SW480 (cell line): ENCODE measurements around the gene KCNK10.
"Not testable (repeated sequence)": the region's sequence is repeated elsewhere in the genome, so short reads cannot be mapped to it uniquely, and the experiment has no call there.

Experiments used
- DNase-seq: peaks from one replicate; pipeline ENCODE4 v3.0.0-alpha.2; 2016; ENCODE audit warnings: low spot score

Gene KCNK10

DNA sequence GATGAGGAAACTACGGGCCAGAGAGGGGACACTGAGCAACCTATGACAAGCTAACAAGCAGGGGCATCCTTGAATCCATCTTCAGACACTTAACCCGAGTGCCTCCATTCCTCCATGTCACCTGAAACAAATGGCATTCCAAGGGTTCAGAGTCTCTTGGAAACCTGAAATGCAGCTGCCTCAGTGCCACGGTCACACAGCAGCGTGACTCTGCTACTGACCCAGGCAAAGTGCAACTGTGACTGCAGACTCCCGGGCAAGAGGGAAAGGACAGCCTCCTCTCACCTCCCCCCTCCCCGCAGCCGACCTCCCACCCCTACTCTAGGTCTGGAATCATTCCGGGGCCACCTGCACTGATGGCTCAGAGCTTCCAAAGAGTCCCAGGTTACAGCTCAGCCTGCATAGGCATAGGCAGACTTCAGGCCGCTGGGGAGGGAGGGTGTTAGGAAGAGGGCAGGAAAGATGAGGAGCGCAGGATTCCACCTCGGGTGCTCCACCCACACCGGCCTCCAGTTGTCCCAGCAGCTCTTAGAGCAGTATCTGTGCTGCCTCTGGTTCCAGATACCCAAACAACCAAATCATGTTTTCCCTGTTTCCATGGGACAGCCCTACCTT lies 53.2 kb downstream of the KCNK10 start:
- DNase-seq: no peak

DNA sequence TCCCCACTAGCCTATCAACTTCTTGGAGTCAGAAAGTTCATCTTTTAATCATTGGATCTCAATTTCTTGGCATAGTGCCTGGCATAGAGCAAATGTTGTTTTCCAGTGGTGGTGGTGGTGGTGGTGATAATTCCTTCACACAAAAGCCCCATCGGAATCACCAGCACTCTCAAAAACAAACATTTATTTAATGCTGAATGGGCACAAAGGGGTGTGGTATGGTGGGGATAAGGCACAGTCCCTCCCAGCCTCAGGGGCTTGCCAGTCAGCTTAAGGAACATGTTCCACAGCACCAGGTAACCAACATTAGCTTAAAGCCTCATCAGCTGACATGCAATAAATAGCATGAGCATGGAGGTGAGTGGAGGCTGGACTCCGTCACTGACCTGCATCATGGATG lies 56.6 kb downstream of the KCNK10 start:
- no peak for DNase-seq

DNA sequence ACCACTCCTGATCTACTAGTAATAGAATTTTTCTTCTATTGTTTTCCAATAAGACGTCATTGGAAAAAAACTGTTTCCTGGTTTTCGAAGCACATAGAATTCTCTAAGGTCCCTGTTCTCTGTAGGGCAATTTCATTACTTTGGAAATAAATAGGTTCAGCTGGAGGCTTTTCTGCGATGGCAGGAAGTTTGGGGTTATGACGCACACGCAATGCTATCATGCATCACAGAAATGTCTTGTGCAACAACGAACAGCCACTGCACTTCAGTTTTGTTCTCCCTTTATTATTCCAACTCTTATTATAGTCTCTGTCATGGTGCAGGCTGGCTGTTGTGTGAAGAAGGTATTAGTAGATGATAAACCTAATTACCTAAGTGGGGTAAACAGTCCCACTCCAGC lies 59.0 kb downstream of the KCNK10 start:
- no peak for DNase-seq

DNA sequence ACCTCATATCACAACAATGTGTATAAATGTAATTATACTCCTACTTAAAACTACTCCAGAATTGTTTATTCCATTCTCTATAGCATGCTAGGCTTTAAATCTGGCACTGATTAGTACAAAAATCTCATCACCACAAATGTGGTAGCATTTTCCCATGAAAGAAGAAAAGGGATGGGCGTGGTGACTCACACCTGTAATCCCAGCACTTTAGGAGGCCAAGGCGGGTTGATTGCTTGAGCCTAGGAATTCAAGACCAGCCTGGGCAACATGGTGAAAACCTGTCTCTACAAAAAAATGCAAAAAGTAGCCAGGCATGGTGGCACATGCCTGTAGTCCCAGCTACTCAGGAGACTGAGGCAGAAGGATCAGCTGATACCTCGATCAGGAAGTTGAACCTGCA lies 61.8 kb downstream of the KCNK10 start:
- not testable (repeated sequence) for DNase-seq

DNA sequence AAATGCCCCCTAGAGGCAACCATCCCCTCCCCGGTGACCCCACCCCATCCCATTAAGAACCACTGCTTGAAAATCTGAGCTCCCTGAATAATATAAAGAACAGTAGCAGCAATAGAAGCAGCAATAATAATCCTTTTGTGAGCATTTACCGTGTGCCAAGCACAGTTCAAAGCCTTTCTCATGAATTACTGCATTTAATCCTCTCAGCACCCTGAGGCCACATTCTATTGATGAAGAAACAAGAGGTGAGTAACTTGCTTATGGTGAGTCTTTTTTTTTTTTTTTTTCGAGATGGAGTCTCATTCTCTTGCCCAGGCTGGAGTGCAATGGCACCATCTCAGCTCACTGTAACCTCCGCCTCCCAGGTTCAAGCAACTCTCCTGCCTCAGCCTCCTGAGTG lies 65.0 kb downstream of the KCNK10 start:
- DNase-seq: no peak

DNA sequence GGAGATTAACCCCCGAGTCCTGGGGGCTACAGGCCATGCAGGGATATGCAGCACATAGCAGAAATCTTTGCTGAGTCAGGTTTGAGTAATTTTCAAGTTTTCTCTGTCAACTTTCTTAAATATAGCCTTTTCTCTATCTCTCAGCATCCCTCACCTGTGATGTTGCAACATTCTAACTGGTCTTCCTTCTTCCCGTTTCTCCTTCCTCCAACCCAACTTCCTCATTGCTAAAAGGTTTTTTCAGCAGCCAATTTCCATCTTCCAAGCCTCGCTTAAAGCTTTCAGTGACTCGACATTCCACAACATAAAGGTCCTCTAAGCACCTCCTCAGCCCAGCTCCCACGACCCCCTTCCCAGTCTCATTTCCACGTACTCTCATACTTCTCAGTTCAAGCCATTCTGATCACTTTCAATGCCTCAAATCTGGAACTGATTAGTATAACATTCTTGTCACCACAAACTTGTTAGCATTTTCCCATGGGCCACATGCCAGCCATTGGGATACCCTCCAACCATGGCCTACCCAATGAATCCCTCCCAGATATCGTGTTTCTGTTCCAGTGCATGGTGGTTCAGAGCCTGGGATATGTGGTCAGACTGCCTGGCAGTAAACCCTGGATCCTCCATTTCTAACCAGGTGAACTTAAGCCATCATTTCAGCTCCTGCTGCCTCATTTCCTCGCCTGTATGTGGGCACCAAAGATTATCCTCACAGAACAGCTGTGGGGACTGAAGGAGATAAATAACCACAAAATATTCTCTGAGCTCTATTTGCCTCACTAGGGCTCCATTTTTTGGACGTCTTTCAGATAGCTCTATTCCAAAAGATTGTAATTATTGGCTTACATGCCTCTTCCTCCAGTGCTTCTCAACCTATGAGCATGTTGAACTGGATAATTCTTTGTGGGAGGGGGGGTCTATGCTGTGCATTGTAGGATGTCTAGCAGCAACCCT lies 65.8 kb downstream of the KCNK10 start:
- DNase-seq: no peak

DNA sequence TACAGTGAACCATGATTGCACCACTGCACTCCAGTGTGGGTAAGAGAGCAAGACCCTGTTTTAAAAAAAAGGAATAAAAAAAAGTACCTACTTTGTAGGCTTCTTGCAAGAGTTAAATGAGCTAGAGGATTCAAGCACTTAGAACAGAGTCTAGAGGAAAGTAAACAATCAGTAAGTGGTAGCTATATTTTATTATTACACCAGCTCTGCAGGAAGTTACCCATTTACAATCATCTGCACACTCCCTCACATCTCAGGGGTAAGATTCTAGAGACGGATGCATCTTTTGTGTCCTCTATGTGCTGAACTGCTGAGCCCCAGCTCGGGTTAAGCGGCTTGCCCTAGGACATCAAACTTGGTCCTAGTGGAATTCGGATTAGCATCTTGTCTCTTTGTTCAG lies 67.3 kb downstream of the KCNK10 start:
- DNase-seq: no peak

DNA sequence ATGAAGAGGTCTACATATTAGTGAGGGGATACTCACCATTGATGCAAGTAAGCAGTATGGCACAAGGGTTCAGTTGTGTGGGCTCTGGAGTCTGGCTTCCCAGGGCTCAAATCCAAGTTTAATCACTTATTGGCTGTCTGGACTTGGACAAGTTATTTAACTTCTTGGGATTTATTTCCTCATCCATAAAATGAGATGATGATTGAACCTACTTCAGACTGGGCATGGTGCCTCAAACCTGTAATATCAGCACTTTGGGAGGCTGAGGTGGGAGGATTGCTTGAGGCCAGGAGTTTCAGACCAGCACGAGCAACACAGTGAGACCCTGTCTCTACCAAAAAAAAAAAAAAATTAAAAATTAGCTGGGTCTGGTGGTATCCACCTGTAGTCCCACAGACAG lies 67.9 kb downstream of the KCNK10 start:
- DNase-seq: no peak

DNA sequence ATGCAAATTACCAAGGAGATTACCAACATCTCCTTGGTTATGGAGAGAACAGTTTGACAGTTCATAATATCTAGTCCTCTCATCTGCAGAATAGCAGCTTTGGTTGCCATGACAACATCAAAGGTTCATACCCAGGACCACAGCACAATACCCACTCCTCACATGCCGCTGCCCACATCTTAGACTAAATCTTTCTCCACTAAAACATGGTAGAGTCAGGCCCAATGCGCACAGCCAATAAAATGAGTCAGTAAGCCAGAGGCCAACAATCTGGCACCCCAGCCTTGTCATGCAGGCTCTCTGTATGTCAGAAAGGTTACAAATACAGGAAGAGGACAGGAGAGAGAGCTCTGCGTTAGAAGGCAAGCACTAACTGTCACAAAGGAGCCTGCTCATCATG lies 70.6 kb downstream of the KCNK10 start:
- DNase-seq: no peak

DNA sequence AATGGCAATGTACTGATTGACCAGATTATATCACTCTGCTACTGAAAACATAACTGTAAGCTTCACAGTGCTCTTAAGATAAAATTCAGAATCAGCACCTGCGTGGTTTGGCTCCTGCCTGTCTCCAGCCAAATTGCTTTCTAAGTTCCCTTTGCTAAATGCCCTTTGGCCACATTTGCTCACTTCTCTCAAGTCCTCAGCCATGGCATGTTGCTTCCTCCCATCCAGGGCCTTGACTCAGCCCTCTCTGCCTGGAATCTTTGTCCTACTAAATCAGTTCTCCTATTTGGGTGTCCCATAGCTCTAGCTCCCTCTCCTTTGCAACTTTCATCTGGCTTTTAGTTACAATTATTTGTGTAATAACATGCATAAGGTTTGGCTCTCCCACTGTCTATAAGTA lies 71.4 kb downstream of the KCNK10 start:
- no peak for DNase-seq

DNA sequence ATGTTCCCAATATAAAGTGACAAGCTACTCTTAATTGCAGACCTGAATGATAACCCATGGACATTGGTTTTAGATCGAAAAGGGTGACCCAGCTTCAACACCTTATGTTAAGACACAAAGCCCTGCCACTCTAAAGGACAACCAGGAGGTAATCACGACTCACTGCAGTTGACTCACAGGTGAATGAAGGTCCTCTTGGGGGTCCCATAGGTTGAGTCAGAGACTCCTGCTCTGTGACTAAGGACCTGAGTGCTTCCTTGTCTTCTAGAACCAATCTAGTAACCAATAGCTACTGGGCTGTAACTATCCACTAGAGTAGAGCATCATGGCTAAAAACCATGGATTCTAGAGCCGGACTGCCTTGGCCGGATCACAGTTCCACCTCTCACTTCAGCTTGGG lies 73.8 kb downstream of the KCNK10 start:
- no peak for DNase-seq

DNA sequence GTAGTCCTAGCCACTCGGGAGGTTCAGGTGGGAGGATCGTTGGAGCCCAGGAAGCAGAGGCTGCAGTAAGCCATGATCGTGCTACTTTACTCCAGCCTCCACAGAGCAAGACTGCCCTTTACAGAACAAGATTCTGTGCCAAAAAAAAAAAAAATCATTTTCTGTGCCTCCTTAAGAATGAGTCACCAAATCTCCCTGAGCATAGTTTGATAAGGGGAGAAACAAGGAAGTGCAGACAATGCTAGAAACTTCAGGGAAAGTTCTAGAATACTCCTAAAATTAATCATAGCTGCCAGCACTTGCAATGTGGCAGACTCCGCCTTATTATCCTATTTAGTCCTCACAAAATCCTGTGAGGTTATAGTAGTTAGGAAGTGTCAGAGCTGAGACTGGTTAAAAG lies 74.5 kb downstream of the KCNK10 start:
- DNase-seq: no peak

DNA sequence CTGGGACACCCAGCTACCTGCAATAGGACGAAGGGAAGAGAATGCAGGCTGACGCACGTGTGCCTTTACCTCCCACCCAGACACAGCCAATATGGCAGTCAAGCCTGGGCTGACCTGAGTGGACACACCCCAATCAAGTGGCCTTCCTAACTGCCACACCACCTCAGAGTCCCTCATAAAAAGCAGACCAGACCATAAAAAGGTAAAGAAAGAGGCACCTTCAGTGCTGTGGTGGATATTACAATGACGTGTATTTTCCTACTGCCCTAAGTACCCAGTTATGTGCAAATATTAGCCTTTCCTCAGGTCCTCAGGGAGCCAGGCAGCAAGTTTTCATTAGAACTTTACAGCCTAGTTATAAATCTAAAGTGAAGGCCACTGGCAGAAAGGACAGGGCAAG lies 75.8 kb downstream of the KCNK10 start:
- DNase-seq: no peak

DNA sequence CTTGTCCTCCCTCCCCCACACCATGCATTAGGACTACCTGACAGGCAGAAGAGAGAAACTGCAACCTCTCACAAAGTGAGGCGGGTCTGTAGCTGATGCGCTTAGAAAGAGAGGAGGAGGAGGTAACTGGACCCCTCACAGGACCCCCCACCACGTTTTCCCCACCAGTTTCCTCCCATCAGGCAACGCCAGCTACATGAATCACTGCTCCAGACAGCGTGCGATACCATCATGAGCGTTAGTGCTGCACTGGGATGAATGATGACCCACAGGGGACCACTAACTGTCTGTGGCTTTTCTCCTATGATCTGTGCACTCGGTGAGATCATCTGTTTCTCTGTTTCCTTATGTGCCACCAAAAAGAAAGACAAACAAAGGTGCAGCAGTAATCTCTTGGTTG lies 77.7 kb downstream of the KCNK10 start:
- DNase-seq: peak; percentile 15

DNA sequence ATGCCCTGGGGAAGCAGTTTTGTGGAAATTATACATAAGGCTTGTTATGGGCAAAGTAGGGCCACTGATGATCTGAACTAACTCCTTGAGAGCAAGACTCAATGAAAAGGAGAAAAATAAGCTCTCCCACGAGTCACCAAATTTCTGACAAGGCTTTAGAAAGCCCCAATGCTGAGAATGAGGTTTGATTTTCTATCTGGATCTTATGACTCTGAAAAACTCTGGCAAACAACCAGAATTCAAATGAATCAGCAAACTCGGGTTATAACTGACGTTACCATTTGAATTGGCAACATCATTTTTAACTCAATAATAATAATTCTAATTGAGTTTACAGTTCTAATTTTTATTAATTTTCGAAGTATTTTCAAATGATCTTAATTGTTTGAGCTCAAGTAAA lies 79.1 kb downstream of the KCNK10 start:
- DNase-seq: no peak

DNA sequence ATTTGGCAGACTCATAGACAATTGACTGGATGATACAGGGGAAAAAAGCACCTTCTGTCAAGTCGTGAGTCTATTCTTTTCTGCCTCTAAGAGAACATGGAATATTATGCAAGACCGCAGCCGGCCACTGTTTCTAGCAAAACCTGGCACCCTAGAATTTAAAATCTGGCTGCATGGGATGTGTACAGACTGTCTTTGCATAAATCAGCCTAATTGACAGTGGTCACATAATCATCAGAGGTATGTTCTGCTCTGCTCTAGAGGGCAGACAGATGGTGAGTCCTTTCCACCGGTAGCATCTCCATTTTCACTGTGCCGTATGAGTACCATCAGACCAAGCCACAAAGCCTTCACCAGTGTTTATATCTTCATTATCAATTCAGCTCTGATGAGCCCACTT lies 80.6 kb downstream of the KCNK10 start:
- DNase-seq: no peak

DNA sequence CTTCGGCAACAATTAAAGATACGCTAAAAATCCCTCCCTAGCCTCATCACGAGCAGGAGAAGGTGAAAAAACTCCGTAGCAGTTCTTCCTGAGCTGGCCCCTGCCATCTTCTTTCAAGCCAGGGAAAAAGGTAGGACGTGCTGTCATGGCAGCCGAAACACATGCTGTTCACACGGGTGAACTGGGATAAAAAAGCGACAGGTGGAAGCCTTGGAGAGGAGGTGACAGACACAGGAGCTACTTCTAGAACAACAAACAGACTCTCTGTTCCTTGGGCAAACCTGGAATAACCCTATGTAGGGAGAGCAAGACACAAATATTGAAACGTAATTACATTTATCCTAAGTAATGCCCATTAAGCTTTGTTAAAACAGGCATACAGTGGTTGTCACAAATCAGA lies 81.3 kb downstream of the KCNK10 start:
- no peak for DNase-seq

DNA sequence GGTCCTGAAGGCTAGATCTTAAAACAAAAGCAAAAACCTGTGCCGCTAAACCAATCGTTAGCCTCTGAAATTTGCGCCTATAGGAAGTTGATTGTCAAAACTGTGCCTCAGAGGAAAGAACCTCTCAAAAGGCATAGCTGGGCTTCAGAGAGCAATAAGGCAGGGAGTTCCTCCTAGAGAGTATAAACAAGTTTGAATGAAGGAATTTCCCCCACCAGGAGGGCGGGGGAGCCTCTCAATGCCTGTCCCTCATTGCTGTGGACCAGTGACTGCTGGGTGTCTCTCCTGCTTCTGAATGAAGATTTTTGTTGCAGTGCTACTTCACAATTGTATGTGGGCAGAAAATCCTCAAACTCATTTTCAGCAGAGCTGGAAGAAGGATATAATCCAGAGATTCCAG lies 88.6 kb downstream of the KCNK10 start:
- DNase-seq: no peak

DNA sequence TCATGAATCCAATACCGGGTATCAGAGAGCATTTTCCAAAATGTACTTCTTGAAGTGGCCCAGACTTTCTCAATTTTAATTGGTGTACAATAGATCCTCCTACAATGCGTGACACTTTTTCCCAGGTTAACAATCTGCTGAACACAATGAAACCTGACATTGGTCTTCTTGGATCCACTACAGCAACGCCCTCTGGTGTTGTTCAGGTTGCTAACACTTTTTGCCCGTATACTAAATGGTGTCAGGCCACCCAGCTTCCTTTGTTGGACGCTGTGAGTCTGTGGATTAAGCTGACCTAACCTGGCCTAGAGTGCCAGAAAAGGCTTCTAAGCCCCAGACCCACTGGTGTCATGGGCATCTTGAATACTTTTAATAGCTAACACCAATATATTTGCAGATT lies 89.2 kb downstream of the KCNK10 start:
- DNase-seq: no peak

DNA sequence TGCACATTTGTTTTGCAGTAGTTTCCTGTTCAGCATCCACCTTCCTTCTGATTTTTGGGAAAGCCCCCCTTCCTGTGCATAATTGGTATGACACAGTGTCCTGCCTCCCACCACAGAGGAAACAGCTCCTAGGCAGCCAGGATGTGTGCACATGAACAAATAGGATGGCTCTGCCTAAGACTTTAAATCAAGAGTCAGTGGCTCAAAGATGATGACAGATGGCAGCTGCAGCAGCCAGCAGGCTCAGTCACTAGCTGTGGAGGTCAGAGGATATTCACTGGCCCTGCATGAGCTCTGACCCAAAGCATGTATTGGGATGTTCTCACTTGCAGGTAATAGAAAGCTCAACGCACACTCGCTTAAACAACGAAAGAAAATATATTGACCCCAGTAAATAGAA lies 90.3 kb downstream of the KCNK10 start:
- DNase-seq: no peak

DNA sequence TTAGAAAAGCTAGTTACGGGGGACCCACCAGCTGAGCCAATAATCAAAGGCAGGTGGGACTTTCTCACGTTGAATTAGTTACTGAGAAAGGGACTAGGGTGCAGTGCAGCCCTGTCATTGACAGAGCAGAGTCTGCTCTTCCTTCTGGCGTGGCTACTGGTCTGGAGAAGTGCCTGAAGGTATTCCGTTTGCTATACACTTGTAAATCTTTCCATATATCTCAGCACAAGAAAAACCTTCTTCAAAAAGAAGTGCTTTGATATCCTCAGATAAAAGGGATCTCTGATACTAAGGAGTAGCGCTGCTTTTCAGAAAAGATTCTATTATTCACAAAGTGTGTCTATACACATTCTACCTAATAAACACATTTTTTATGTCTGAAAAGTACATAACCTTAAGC lies 91.5 kb downstream of the KCNK10 start:
- DNase-seq: no peak

DNA sequence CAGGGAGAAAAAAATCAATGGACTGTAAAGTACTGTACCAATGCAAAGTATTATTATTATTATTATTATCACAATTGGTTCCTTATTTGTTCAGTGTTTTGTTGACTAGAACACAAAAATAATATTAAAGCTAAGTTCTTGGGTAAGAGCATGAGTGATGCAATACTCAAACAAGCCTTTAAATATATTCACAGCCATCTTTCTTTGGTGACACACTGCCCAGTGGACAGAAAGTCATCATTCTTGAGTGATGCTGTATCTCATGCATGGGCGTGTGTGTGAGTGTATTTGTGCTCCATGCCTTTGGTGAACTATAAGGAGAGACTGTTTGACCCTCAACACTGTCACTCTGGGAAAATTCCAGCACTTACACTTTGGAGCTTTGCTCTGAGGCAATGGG lies 93.6 kb downstream of the KCNK10 start:
- DNase-seq: no peak

DNA sequence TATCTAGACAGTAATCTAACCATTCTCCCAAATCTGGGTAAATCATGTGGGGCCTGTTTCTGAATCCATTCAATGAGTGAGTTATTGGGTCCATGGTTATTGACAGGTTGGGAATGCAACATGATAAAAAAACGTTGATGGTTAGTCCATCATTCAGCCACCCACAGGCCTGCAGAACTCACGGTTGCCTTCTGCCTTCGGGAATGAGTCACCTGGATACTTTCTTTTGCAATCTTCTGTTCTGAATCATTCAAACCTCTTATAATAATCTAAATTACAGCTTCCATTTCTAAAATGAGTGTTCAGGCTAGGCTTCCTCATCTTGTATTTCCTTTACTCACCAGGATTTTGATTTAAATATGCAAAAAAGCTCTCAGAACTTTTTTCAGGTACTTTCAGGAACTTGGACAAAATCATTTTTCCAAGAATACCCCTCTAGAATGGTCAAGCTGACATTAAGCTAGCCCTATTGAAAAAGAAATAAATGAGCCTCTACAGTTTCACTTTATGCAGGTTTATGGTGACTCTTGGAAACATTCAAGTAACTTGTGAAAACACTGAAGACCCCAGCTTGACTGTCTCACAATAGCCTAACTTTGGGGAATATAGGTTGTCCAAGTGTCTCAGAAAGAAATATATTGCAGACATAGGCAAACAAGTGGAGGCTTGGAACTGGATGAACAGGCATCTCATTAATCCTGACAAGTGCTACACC lies 94.4 kb downstream of the KCNK10 start:
- peak; percentile 12 for DNase-seq
